Neural progenitor cell (in vitro differentiated cells): ENCODE data around the gene GGA3. TPM values are rescaled to one million over a fixed set of nuclear protein-coding genes. Genes with fewer than 3 reads are reported as not detected.

Source experiments
- DNase-seq: peaks from one replicate; pipeline ENCODE4 v3.0.0-alpha.2; 2016; ENCODE audit warnings: low spot score
- H2AFZ ChIP-seq: fragments of 200-600 bp; sonication (generic); replicated peaks from 2 replicates; pipeline ENCODE4 v1.6.1; 2016; ENCODE audit warnings: antibody characterized with exemption
- H3F3A ChIP-seq: fragments of 200-600 bp; sonication (generic); 2 replicates; pipeline ENCODE4 v1.6.1; 2016; ENCODE audit warnings: antibody characterized with exemption, low read depth
- H3K27ac ChIP-seq: fragments of 200-600 bp; sonication (generic); 2 replicates; pipeline ENCODE4 v1.5.1; 2016; ENCODE audit warnings: mild to moderate bottlenecking
- H3K27me3 ChIP-seq: fragments of 200-600 bp; sonication (generic); 2 replicates; pipeline ENCODE4 v1.6.1; 2016; ENCODE audit warnings: mild to moderate bottlenecking, moderate library complexity
- H3K36me3 ChIP-seq: fragments of 200-600 bp; sonication (generic); 2 replicates; pipeline ENCODE4 v1.5.1; 2016
- H3K4me1 ChIP-seq: fragments of 200-600 bp; sonication (generic); 2 replicates; pipeline ENCODE4 v1.6.1; 2016; ENCODE audit warnings: mixed run types
- H3K4me2 ChIP-seq: fragments of 200-600 bp; sonication (generic); 2 replicates; pipeline ENCODE4 v1.6.1; 2016
- H3K4me3 ChIP-seq: fragments of 200-600 bp; sonication (generic); 2 replicates; pipeline ENCODE4 v1.5.1; 2016
- H3K79me2 ChIP-seq: fragments of 200-600 bp; sonication (generic); 2 replicates; pipeline ENCODE4 v1.6.1; 2016; ENCODE audit warnings: low read depth
- H3K9ac ChIP-seq: fragments of 200-600 bp; sonication (generic); 2 replicates; pipeline ENCODE4 v1.6.1; 2016
- H3K9me3 ChIP-seq: fragments of 200-600 bp; sonication (generic); 2 replicates; pipeline ENCODE4 v1.5.1; 2016; ENCODE audit warnings: low read depth
- H4K20me1 ChIP-seq: fragments of 200-600 bp; sonication (generic); 2 replicates; pipeline ENCODE4 v1.6.1; 2016; ENCODE audit warnings: low read depth
- H3K27ac Mint-ChIP-seq: 3 replicates; pipeline ENCODE4 v1.8.0; 2021; ENCODE audit warnings: mixed read lengths
- H3K27me3 Mint-ChIP-seq: 2 replicates; pipeline ENCODE4 v1.8.0; 2022; ENCODE audit warnings: low read depth, mild to moderate bottlenecking, inconsistent platforms, moderate library complexity, mixed read lengths; ENCODE audit not compliant: insufficient read depth
- H3K36me3 Mint-ChIP-seq: 3 replicates; pipeline ENCODE4 v1.8.0; 2021; ENCODE audit warnings: mixed read lengths
- H3K4me1 Mint-ChIP-seq: 3 replicates; pipeline ENCODE4 v1.8.0; 2021; ENCODE audit warnings: mixed read lengths
- H3K4me3 Mint-ChIP-seq: 3 replicates; pipeline ENCODE4 v1.8.0; 2021; ENCODE audit warnings: mild to moderate bottlenecking, moderate library complexity, mixed read lengths
- H3K9me3 Mint-ChIP-seq: 3 replicates; pipeline ENCODE4 v1.8.0; 2020; ENCODE audit warnings: mixed read lengths
- CTCF ChIP-seq: fragments of 200-600 bp; sonication (generic); IDR thresholded peaks from 2 replicates; pipeline ENCODE4 v1.5.1; 2017; ENCODE audit warnings: antibody characterized with exemption, mild to moderate bottlenecking
- EZH2 ChIP-seq: fragments of 200-600 bp; sonication (generic); IDR thresholded peaks from 2 replicates; pipeline ENCODE4 v1.6.1; 2017; ENCODE audit warnings: antibody characterized with exemption, mild to moderate bottlenecking, moderate library complexity
- EZH2phosphoT487 ChIP-seq: fragments of 200-600 bp; sonication (generic); IDR thresholded peaks from 2 replicates; pipeline ENCODE4 v1.6.1; 2017; ENCODE audit warnings: antibody characterized with exemption
- total RNA-seq: library from RNA; depleted of rRNA; stranded (reverse); fragments of >200 nt; gene quantifications from 2 replicates; pipeline ENCODE4 v1.2.3, GENCODE V29; 2015; ENCODE audit warnings: low replicate concordance

The GGA3 gene
- total RNA-seq, 1 donor from 2014 or later = 28.0 TPM

GRCh38 chr17:75270218-75270965 lies 9.0 kb upstream of the GGA3 start:
- Histone ChIP-seq H3K9ac (peak overlapping the region; percentile 38), H2AFZ (peak overlapping the region; percentile 97), H3K4me1 (peaks cover 4% of the 10 kb centered on the region), H3F3A (peaks cover 39% of the 10 kb centered on the region), H3K36me3 (no peaks in the 10 kb centered on the region), H4K20me1 (no peaks in the 10 kb centered on the region), H3K27me3 (peaks cover 8% of the 10 kb centered on the region), H3K9me3 (no peaks in the 10 kb centered on the region), H3K4me3 (peak overlapping the region; percentile 98), H3K4me2 (peak overlapping the region; percentile 95), H3K79me2 (no peaks in the 10 kb centered on the region), H3K27ac (no peak overlapping the region)
- peaks cover 8% of the 10 kb centered on the region for H3K27me3 Mint-ChIP-seq
- no peak overlapping the region for H3K27ac Mint-ChIP-seq
- TF ChIP-seq EZH2 (peak; percentile 6), CTCF (no peak)
- no peaks in the 10 kb centered on the region for H3K9me3 Mint-ChIP-seq
- peaks cover 12% of the 10 kb centered on the region for H3K4me1 Mint-ChIP-seq
- H3K4me3 Mint-ChIP-seq = peak overlapping the region; percentile 90
- peaks cover 10% of the 10 kb centered on the region for H3K36me3 Mint-ChIP-seq
- DNase-seq = peak; percentile 78

- H2AFZ ChIP-seq = peak overlapping the region; percentile 97
- no peaks in the 10 kb centered on the region for H3K36me3 ChIP-seq
- H3K9me3 ChIP-seq = no peaks in the 10 kb centered on the region
- H4K20me1 ChIP-seq = no peaks in the 10 kb centered on the region
- peak overlapping the region; percentile 38 for H3K9ac ChIP-seq
- H3K4me1 ChIP-seq = peaks cover 4% of the 10 kb centered on the region
- H3K79me2 ChIP-seq = no peaks in the 10 kb centered on the region
- peak overlapping the region; percentile 90 for H3K4me3 Mint-ChIP-seq
- peaks cover 8% of the 10 kb centered on the region for H3K27me3 Mint-ChIP-seq
- peak overlapping the region; percentile 95 for H3K4me2 ChIP-seq
- H3F3A ChIP-seq = peaks cover 39% of the 10 kb centered on the region
- H3K27ac Mint-ChIP-seq = no peak overlapping the region
- H3K36me3 Mint-ChIP-seq = peaks cover 10% of the 10 kb centered on the region
- H3K27me3 ChIP-seq = peaks cover 8% of the 10 kb centered on the region
- no peaks in the 10 kb centered on the region for H3K9me3 Mint-ChIP-seq
- peaks cover 12% of the 10 kb centered on the region for H3K4me1 Mint-ChIP-seq
- no peak for DNase-seq
- peak overlapping the region; percentile 98 for H3K4me3 ChIP-seq
- H3K27ac ChIP-seq = no peak overlapping the region
- no peak for TF ChIP-seq EZH2phosphoT487
- TF ChIP-seq CTCF = no peak
- TF ChIP-seq EZH2 = no peak
Measured at GRCh38 chr17:75269844-75270217, 8.4 kb upstream of the GGA3 start.

- Histone ChIP-seq H3K9ac (no peak overlapping the region), H3K27me3 (peaks cover 8% of the 10 kb centered on the region), H4K20me1 (no peaks in the 10 kb centered on the region), H2AFZ (no peak overlapping the region), H3K79me2 (peaks cover 9% of the 10 kb centered on the region), H3K27ac (peak overlapping the region; percentile 20), H3K9me3 (no peaks in the 10 kb centered on the region), H3K4me2 (no peak overlapping the region), H3K36me3 (no peaks in the 10 kb centered on the region), H3K4me1 (peaks cover 6% of the 10 kb centered on the region), H3K4me3 (no peak overlapping the region), H3F3A (peaks cover 44% of the 10 kb centered on the region)
- peak; percentile 24 for TF ChIP-seq CTCF
- TF ChIP-seq EZH2phosphoT487 = no peak
- Mint-ChIP-seq H3K4me3 (peak overlapping the region; percentile 19), H3K27ac (peak overlapping the region; percentile 91), H3K4me1 (peaks cover 17% of the 10 kb centered on the region), H3K36me3 (peaks cover 5% of the 10 kb centered on the region), H3K27me3 (peaks cover 2% of the 10 kb centered on the region), H3K9me3 (no peaks in the 10 kb centered on the region)
- peak; percentile 57 for DNase-seq
Measured at GRCh38 chr17:75267411-75268232, 6.2 kb upstream of the GGA3 start.
